Brain pericyte (primary cell): ENCODE data around the gene SPRN.
"Not testable (repeated sequence)": the region's sequence is repeated elsewhere in the genome, so short reads cannot be mapped to it uniquely, and the experiment has no call there.

ENCODE experiments used
- DNase-seq: peaks from one replicate; pipeline ENCODE4 v3.0.0-alpha.2; 2012; ENCODE audit warnings: low read depth, low spot score

SPRN gene

DNA sequence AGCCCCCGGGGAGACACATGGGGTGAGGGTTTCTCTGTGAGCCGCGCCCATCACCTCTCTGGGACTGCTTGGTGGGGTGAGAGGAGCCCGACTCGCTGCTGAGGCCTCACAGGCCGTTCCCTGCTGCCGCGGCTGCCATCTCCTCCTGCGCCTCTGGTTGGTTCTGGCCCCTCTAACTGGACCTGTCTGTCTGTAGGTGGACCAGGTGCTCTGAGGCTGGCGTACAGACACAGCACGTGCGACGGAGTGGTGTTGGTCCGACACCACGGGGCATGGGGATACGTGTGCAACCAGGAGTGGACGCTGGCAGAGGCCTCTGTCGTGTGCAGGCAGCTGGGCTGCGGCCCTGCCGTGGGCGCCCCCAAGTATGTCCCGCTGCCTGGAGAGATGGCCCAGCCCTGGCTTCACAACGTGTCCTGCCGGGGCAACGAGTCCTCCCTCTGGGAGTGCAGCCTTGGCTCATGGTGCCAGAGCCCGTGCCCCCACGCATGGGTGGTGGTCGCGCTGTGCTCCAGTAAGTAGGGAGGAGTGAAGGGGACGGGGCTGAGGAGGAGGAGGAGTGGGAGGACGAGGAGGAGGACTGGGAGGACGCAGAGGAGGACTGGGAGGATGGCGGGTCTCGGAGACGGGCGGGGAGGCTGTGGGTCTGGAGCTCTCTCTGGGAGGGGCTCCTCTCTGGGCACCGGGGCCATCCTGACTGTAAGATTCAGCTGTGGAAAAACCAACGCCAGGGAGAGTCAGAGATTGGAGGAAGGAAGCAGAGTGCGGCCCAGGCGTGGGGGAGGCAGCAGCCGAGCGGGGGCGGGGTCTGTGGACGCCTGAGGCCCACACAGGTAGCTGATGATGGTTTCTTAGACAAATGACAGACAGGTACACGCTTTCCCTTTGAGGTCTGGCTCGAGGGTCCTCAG is 31.9 kb upstream of the SPRN start:
- DNase-seq: no peak

DNA sequence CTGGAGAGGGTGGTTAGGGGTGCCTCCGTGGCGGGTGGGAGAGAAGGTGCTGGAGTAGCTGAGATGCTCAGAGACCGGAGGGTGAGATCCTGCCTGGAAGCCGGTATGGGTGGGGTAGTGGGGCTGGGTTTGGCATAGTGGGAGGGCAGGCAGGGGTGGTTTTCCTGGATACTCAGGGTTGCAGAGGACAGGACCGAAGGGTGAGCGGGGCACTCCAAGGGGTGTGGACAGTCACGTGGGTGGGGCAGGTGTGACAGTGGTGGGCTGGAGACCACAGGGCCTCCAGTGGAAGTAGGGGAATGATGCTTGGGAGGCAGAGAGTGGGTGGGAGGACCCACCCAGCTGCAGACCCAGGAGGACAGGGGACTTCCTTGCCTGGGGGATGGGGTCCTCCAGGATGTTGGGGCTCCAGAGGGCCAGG is 31.2 kb upstream of the SPRN start:
- no peak for DNase-seq

DNA sequence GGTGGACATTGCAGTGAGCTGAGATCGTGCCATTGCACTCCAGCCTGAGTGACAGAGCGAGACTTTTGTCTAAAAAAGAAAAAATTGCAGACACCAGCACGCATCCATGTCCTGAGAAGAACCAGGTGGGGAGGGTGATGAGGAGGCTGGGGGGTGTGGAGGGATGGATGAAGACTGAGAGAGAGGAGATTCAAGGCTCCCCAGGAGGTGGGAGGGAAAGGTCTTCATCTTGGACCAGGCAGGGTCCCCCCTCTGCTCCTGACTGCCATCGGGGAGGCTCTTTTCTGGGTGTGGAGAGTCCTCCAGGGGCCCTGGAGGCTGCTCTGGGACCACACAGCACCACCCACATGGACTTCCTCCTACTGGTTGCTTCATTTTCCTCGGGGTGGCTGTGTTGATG is 30.8 kb upstream of the SPRN start:
- DNase-seq: no peak

DNA sequence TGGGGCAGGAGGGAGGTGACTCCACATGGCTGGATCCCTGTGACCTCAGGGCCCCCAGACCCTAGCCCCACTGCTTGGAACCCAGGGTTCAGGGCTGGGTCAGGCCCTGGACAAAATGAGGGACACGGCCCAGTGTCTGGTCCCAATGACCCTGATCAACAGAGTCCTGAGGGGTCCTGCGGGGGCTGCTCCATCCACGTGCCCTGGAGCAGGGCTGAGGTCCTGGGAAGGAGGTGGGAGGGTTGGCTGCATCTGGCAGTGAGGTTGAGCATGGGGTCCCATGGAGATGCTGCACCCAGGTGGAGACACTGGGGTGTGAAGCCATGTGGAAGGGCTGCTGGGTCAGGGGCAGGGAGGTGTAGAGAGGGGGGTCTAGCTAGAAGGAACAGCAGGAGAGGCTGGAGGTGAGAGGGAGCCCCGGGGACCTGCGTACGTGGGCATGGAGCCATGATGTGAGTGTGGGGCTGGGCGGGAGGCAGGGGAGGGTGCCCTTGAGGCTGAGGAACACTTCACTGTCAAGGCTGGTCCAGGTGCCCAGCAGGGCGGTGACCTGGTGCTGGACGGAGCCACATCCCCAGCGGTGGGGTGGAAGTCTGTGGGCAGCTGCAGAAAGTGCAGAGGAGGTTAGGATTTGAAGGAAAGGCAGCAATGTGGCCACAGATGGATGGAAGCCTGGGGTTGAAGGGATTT is 29.9 kb upstream of the SPRN start:
- no peak for DNase-seq

DNA sequence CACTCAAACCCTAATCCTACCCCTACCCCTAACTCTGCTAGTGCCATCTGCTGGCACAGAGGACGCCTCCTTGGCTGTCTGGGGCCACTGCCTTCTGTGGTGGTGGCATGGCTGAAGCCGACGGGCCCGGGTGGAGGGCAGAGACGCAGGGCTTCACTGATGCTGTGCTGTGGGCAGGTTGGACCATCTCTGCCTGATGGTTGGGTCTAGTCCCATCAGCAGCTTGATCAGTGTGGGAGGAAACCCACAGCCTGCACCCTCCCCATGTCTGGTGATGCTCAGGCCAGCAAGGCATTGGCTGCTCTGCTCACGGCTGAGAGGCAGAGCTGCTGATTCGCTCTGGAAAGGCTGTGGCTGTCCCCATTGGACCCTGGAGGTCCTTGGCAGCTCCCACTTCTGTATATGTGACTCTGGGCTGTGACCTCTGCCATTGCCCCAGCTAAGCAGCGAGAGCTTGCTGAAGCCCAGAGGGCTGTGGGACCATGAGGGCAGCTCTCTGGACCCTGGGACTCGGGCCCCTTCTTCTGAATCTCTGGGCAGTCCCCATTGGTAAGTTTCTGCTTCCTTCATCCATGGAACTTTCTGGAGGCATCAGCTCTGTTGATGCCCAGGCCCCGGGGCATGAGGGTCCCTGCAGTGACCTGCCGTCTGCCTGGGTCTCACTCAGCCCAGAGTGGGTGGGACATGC is 29.2 kb upstream of the SPRN start, which contains the start of gene SCART1:
TSS of gene SCART1 (plus strand) at position 430 of the 688 bp plus-strand sequence. CDS start at position 483, 53 bp downstream.
- no peak for DNase-seq

DNA sequence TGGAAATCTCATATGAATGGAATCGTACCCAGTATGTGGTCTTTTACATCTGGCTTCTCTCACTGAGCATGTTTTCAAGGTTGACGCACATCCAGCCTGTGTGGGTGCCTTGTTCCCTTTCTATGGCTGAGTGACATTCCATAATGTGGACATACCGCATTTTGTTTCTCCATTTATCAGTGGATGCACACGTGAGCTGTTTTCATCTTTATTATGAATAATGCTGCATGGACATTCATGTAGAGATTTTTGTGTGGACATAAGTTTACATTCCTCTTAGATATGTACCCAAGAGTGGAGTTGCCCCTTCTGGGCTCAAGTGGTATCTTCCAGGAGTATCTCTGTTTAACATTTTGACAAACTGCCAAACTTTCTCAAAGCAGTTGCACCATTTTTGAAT is 28.0 kb upstream of the SPRN start:
- DNase-seq: no peak

DNA sequence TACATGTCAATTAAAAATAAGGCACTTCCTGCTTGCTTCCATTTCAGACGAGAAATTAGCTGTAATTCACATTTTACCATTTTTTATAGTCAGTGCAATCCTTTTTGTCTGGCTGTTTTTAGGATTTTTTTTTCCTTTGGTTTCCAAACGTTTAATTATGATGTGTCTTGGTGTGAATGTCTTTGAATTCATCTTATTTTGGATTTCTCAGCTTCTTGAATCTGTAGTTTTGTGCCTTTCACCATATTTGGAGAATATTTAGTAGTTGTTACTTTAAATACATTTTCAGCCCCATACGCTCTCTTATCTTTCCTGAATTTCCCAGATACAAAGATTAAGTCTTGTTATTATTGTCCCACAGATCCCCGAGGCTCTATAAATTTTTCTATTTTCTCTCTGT is 26.9 kb upstream of the SPRN start:
- DNase-seq: no peak

DNA sequence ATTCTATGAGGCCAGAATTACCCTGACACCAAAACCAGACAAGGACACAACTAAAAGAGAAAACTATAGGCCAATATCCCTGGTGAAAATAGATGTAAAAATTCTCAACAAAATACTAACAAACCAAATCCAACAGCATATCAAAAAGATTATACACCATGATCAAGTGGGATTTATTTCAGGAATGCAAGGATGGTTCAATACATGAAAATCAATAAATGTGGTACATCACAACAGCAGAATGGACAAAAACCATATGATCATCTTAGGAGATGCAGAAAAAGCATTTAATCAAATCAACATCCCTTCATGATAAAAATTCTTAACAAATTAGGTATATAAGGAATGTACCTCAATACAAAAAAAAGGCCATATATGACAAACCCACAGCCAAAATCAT is 23.7 kb upstream of the SPRN start:
- DNase-seq: no peak

DNA sequence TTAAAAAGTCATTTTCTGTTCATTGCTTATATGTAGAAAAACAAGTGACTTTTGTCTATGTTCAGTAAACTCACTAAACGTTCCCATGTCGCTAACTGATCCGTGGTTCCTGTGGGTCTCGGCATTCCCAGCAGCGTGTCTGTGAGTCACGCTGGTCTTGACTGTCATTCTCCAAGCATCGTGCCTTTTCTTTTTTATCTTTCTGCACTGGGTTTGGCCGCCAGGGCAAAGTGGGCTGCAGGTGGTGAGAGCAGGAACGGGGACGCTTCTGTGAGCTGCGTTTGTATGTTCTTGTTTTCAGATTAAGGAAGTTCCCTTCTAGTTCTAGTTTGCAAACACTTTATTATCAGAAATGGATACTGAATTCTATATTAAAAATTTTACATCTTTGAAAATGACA is 22.6 kb upstream of the SPRN start:
- DNase-seq: no peak

DNA sequence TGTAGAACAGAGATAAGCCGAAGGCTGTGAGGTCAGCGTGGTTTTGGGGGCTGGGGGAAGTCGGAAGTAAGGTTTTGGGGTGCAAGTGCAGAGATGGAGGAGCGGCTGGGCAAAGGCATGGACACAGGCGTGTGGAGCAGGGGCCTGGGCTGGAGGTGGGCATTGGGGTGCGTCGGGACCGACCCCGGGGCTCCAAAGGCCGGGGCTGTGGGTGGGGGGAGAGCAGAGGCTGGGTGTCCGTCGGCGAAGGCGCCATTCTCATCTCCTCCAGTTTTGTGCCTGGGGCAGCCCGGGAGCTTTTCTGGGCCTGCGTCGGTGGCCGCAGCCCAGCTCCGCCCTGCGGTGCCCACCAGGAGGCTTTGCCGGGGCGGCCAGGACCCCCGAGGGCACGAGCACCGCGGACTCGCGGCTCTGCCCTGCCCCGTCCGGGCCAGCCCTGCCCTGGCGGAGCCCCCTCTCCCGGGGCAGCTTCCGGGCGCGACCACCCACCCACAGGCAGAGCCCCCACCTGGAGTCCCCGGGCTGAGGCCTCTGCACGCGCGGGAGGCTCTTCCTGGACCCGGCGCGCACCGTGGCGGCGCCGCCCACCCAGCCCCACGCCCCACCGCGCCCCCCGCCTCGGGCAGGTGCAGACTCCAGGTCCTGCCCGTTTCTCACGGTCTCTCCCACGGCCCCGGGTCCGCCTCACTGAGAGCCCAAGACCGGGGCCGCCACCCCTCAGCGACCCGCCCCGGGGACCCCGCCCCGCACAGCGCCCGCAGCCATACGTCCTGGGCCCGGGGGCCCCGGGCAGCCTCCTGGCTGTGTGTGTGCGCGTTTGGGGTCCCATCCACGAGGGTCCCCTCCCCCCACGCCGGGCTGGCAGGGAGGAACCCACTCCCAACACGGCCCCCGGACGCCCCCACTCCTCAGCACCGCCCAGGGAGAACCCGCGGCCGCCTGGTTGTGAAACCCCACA is 21.6 kb upstream of the SPRN start:
- DNase-seq: no peak

DNA sequence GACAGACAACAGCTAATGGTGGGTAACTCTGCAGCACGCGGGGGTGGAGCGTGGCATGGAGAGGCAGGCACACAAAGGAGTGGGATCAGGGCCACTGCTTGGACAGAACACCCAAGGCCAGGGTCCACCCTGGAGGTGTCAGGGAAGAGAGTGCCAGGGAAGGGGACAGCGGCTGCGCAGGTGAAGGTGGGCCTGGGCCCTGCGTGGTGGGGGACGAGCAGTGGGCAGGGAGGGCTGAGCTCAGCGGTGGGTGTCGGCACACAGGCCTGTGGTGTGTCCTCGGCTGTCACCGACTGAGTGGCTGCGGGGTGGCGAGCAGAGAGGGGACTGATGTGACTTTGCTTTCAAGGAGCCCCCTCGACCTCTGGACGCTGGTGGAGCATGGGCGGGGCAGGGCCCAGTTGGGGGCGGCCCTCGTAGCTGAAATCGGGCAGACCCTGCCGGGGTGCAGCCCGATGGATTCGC is 20.9 kb upstream of the SPRN start:
- DNase-seq: no peak

DNA sequence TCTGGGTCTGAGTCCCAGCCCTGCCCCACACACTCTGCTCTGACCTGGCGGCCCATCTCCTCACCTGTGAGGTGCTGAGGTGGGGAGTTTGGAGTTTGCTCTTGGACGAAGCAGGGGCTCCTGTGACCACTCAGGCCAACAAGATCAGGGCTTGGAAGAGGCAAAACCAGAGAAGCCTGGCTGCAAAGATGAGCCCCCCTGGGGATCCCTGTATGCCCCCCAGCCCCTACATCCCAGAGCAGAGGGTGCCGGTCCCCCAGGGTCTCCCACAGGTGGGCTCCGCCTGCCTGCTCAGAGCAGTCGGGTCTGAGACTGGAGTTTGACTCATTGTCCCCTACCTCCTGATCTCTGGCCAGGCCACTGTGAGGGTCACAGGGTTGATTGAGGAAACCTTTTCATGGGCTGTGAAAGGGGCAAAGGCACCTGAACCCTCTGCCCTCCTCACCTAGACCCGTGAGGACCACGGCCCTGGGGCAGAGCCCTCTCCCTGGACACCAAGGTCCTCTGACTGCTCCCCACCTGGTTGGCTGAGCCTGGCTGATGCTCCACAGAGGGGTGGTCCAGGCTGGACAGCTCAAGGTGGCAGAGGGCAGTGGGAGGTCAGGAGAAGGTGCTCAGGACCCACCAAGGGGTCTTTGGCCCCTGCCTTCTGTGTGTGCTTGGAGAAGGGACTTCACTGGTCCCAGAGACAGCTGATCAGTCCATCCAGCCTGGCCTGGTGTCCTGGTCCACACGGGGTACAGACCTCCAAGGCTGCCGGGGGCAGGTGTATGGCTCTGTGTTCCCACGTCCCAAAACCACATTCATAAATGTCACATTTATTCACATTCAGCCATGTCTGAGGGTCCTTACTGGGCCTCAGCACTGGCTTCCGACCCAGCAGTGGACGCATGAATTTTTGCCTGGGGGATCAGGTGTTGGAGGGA is 20.2 kb upstream of the SPRN start:
- DNase-seq: no peak

DNA sequence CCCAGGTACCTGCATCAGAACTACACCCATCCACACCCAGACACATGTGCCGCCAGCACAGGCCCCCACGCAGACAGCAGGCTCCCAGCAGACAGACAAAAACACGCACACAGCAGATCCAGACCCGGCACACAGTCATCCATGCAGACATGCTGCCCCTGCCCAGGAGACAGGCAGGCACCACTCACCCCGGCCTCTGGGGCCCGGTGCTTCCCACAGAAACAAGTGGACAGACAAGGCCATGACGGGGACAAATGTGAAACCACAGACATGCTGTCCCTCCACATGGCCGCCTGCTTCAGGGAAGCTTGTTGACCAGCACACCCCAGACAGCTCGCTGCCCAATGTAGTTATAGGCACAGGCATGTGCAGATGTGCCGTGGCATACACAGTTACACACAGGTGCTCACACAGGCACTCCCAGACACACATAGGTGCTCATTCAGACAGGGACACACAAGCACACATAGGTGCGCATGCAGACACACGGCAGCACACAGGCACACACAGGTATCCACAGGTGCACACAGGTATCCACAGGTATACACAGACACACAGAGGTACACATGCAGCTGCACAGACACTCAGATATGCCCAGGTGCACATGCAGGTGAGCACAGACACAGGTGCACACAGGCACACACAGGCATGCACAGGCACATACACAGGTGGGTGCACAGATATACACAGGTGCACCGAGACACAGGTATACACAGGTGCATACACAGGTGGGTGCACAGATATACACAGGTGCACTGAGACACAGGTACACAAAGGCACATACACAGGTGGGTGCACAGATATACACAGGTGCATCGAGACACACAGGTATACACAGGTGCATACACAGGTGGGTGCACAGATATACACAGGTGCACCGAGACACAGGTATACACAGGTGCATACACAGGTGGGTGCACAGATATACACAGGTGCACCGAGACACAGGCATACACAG is 18.8 kb upstream of the SPRN start:
- no peak for DNase-seq

DNA sequence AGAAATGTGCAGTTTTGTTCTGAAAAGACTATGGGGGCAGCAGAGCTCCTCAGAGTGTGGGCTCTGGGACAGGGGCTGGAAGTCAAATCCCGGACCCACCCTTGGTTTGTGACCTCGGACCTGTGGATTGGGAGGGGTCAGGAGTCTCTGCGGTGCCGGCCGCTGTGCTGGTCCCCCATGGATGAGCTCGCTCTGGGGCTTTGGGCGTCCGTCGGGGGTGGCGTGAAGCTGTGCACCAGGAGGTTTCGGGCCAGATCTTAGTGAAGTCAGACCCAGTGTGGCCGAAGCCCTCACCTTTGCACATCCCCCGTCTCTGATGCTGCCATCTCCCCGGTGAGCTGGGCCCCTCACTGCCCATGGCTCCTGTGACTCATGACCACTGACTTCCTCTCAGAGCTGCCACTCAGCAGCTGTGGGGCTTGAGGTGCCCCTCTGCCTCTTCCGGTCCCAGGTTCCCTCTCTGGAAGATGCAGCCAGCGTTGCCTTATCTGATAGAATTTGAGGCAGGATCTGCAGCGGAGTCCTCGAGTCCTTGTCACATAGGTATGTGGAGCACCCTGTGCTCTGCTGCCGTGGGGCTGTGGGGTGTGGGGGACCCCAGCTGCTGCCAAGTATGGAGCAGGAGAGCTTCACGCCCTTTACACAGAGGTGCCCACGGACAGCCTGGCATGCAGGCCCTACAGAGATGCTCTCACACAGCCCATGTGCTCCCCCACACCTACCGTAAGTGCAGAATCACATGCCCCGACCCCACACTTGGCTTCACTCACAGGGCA is 18.0 kb upstream of the SPRN start:
- no peak for DNase-seq

DNA sequence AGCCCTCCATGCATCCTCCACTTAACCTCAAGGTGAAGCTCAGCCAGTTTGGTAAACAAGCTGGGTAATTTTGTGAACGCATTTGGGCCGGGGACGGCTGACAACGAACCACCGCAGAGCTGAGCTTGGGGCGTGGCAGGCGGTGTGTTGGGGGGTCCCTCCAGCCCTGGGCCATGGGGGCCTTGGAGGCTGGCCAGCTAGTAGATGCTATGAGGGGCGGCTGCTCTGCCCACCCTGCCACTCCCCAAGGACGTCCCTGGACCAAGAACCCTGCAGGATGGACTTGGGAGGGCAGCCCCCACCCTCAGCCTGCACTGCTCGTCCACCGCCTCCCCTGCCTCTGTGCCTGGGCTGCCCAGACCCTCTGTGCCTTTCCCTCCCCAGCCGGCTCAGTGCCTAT is 17.4 kb upstream of the SPRN start:
- DNase-seq: no peak

DNA sequence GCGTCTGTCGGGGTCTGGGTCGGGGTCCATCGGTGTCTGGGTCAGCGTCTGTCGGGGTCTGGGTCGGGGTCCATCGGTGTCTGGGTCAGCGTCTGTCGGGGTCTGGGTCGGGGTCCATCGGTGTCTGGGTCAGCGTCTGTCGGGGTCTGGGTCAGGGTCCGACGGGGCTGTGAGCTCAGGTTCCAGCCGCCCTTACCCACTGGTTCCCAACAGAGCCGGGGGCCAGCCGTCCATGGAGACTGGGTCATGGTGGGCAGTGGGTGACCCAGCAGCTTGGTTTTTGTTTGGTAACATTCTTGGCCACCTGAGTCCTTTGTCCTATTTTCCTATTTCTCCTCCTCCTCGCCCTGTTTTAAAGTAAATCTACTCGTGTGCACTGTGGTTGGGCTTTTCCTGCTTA is 16.9 kb upstream of the SPRN start:
- DNase-seq: not testable (repeated sequence)

DNA sequence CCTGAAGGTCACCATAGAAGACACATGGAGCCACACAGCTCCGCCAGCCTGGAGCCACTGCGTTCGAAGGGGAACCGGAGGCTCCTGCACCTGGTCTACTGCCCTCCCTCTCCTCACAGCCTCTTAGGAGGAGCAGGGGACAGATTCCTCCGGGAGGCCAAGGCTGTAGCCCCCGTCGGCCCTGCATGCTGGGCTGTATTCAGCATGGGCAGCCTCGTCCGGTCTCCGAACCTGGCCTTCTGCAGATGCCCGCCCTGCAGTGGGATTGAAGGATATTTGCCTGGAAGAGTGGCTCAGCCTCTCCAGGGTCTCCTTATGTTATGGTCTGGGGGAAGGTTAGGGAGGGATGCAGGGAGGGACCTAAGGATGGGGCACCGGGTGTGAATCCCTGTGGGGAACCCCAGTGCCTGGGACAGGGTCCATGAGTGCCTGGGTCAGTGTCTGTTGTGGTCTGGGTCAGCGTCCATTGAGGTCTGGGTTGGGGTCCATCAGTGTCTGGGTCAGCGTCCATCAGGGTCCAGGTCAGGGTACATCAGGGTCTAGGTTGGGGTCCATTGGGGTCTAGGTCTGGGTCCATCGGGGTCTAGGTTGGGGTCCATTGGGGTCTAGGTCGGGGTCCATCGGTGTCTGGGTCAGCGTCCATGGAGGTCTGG is 16.3 kb upstream of the SPRN start:
- no peak for DNase-seq
